HepG2 (cell line): ENCODE measurements around the gene ANAPC2.

ENCODE experiments used
- ELF4 ChIP-seq: sonication (generic); formaldehyde crosslinking; IDR thresholded peaks from 2 replicates; pipeline ENCODE4 v1.5.0; 2020; ENCODE audit warnings: missing genetic modification reagents, mild to moderate bottlenecking, moderate library complexity, borderline replicate concordance
- KAT2B ChIP-seq: fragments of 150-350 bp; IDR thresholded peaks from 2 replicates; pipeline ENCODE4 v1.6.1; 2014; ENCODE audit warnings: low read depth, low read length, borderline replicate concordance
- NFE2L2 ChIP-seq: fragments of 150-350 bp; IDR thresholded peaks from 2 replicates; pipeline ENCODE4 v1.6.1; 2014; ENCODE audit warnings: low read length
- POLR2A ChIP-seq, 2 experiments: IDR thresholded peaks; 2 replicates each; pipeline ENCODE4 v1.6.1; 2011; ENCODE audit warnings: low read depth in 2 of 2, low read length in 2 of 2, mild to moderate bottlenecking in 1 of 2, moderate library complexity in 1 of 2; ENCODE audit not compliant: insufficient read depth in 1 of 2
- RELA ChIP-seq: sonication (generic); formaldehyde crosslinking; IDR thresholded peaks from 2 replicates; pipeline ENCODE4 v1.4.0; 2020; ENCODE audit warnings: missing genetic modification reagents
- TMF1 ChIP-seq: sonication (generic); formaldehyde crosslinking; IDR thresholded peaks from 2 replicates; pipeline ENCODE4 v1.8.1; 2022; ENCODE audit warnings: low read depth, missing genetic modification reagents
- ZNF3 ChIP-seq: IDR thresholded peaks from 2 replicates; pipeline ENCODE4 v1.7.0; 2017; ENCODE audit warnings: inconsistent platforms
- TF ChIP-seq, protein P1 (sequence below): sonication (generic); formaldehyde crosslinking; IDR thresholded peaks from 2 replicates; pipeline ENCODE4 v1.5.0; 2020; ENCODE audit warnings: mild to moderate bottlenecking, missing genetic modification reagents, moderate library complexity
- TF ChIP-seq, protein P2 (sequence below): sonication (generic); formaldehyde crosslinking; IDR thresholded peaks from 2 replicates; pipeline ENCODE4 v1.5.1; 2020; ENCODE audit warnings: mild to moderate bottlenecking, missing genetic modification reagents
- TF ChIP-seq, protein P3 (sequence below): sonication (generic); formaldehyde crosslinking; IDR thresholded peaks from 2 replicates; pipeline ENCODE4 v1.4.0; 2020; ENCODE audit warnings: missing genetic modification reagents
- TF ChIP-seq, protein P4 (sequence below): IDR thresholded peaks from 2 replicates; pipeline ENCODE4 v1.6.1; 2016

DNA sequence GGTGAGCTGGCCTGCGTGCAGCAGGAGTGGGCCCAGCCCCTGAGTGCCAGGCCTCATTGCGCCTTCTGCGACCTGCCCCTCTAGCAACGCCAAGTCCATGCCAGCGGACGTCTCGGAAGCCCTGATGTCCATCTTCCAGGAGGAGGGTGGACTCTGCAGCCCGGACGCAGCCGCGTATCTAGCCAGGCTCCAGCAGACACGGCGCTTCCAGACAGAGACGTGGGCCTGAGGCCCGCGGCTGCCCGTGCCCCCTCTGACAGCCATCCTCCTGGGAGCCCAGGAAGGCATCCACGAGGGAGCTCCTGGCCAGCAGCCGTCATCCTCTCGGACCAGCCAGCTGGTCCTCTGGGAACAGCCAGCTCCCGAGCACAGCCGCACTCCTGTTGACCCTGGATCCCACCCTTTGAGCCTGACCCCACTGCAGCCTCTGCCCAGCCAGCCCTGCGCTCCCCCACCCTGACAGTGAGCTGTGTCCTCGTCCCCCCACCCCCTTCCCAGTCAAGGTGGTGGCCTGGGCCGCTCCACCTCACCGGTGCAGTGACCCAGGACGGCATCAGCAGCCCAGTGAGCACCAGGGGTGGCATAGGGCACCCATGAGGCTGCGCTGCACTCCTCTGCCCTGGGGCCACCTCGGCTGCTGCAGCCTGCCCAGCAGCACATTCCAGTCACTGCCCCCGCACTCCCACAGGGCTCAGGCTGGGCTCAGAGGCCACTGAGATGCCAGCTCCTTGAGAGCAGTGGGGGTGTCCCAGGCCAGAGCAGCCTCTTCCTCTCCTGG, 28.0 kb upstream of the ANAPC2 start:
- TF ChIP-seq, protein P1, sequence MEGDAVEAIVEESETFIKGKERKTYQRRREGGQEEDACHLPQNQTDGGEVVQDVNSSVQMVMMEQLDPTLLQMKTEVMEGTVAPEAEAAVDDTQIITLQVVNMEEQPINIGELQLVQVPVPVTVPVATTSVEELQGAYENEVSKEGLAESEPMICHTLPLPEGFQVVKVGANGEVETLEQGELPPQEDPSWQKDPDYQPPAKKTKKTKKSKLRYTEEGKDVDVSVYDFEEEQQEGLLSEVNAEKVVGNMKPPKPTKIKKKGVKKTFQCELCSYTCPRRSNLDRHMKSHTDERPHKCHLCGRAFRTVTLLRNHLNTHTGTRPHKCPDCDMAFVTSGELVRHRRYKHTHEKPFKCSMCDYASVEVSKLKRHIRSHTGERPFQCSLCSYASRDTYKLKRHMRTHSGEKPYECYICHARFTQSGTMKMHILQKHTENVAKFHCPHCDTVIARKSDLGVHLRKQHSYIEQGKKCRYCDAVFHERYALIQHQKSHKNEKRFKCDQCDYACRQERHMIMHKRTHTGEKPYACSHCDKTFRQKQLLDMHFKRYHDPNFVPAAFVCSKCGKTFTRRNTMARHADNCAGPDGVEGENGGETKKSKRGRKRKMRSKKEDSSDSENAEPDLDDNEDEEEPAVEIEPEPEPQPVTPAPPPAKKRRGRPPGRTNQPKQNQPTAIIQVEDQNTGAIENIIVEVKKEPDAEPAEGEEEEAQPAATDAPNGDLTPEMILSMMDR = no peak
- no peak for TF ChIP-seq ZNF3 (CRISPR knock-in tag)
- no peak for TF ChIP-seq KAT2B
- TF ChIP-seq ELF4 (CRISPR knock-in tag) = no peak
- no peak for TF ChIP-seq NFE2L2
- TF ChIP-seq TMF1 (CRISPR knock-in tag) = no peak
- TF ChIP-seq, protein P2, sequence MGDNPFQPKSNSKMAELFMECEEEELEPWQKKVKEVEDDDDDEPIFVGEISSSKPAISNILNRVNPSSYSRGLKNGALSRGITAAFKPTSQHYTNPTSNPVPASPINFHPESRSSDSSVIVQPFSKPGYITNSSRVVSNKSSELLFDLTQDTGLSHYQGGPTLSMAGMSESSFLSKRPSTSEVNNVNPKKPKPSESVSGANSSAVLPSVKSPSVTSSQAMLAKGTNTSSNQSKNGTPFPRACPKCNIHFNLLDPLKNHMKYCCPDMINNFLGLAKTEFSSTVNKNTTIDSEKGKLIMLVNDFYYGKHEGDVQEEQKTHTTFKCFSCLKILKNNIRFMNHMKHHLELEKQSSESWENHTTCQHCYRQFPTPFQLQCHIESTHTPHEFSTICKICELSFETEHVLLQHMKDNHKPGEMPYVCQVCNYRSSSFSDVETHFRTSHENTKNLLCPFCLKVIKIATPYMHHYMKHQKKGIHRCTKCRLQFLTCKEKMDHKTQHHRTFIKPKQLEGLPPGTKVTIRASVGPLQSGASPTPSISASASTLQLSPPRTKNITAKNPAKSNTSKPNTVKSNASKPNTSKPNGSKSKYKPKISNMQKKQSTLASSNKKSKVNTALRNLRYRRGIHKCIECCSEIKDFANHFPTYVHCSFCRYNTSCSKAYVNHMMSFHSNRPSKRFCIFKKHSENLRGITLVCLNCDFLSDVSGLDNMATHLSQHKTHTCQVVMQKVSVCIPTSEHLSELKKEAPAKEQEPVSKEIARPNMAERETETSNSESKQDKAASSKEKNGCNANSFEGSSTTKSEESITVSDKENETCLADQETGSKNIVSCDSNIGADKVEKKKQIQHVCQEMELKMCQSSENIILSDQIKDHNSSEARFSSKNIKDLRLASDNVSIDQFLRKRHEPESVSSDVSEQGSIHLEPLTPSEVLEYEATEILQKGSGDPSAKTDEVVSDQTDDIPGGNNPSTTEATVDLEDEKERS (CRISPR knock-in tag) = no peak
- TF ChIP-seq, protein P3, sequence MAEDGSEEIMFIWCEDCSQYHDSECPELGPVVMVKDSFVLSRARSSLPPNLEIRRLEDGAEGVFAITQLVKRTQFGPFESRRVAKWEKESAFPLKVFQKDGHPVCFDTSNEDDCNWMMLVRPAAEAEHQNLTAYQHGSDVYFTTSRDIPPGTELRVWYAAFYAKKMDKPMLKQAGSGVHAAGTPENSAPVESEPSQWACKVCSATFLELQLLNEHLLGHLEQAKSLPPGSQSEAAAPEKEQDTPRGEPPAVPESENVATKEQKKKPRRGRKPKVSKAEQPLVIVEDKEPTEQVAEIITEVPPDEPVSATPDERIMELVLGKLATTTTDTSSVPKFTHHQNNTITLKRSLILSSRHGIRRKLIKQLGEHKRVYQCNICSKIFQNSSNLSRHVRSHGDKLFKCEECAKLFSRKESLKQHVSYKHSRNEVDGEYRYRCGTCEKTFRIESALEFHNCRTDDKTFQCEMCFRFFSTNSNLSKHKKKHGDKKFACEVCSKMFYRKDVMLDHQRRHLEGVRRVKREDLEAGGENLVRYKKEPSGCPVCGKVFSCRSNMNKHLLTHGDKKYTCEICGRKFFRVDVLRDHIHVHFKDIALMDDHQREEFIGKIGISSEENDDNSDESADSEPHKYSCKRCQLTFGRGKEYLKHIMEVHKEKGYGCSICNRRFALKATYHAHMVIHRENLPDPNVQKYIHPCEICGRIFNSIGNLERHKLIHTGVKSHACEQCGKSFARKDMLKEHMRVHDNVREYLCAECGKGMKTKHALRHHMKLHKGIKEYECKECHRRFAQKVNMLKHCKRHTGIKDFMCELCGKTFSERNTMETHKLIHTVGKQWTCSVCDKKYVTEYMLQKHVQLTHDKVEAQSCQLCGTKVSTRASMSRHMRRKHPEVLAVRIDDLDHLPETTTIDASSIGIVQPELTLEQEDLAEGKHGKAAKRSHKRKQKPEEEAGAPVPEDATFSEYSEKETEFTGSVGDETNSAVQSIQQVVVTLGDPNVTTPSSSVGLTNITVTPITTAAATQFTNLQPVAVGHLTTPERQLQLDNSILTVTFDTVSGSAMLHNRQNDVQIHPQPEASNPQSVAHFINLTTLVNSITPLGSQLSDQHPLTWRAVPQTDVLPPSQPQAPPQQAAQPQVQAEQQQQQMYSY = no peak
- no peak for TF ChIP-seq RELA (CRISPR knock-in tag)
- TF ChIP-seq POLR2A (IDR thresholded peaks at IDR 0.05; ENCODE audit: insufficient read depth in 1 of 2, low read depth in 2 of 2, low read length in 2 of 2) = no peak
- TF ChIP-seq, protein P4, sequence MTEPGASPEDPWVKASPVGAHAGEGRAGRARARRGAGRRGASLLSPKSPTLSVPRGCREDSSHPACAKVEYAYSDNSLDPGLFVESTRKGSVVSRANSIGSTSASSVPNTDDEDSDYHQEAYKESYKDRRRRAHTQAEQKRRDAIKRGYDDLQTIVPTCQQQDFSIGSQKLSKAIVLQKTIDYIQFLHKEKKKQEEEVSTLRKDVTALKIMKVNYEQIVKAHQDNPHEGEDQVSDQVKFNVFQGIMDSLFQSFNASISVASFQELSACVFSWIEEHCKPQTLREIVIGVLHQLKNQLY (CRISPR knock-in tag) = no peak
